HG02885 (cell line): ENCODE data around the gene AFAP1.

Experiments used
- ATAC-seq: cut with Tn5 transposase; IDR thresholded peaks from one replicate; pipeline ENCODE4 v1.9.1; 2021; ENCODE audit warnings: mild to moderate bottlenecking; ENCODE audit not compliant: unreplicated experiment, poor library complexity

Gene AFAP1

GRCh38 chr4:7872264-7872771 is 67.3 kb downstream of the AFAP1 start:
- no peak for ATAC-seq

GRCh38 chr4:7871356-7871755 is 68.3 kb downstream of the AFAP1 start:
- no peak for ATAC-seq

DNA sequence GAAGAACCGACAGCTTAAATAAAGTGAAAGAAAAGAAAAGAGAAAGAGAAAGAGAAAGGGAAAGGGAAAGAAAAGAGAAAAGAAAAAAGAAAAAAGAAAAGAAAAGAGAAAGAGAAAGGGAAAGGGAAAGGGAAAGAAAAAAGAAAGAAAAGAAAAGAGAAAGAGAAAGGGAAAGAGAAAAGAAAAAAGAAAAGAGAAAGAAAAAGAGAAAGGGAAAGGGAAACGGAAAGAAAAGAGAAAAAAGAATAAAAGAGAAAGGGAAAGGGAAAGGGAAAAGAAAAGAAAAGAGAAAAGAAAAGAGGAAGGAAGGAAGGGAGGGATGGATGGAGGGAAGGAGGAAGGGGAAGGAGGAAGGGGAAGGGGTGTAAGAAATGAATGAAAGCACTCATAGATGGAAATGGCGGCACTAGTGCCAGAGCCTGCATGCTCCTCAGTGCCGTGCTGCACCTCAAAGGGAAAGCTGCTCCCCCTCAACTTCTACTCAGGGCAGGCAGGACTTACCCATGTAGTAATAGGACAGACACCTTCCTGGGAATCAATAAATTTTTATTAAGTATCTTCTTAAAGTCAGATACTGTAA is 70.7 kb downstream of the AFAP1 start:
- no peak for ATAC-seq

GRCh38 chr4:7868436-7868775 is 71.3 kb downstream of the AFAP1 start:
- no peak for ATAC-seq

DNA sequence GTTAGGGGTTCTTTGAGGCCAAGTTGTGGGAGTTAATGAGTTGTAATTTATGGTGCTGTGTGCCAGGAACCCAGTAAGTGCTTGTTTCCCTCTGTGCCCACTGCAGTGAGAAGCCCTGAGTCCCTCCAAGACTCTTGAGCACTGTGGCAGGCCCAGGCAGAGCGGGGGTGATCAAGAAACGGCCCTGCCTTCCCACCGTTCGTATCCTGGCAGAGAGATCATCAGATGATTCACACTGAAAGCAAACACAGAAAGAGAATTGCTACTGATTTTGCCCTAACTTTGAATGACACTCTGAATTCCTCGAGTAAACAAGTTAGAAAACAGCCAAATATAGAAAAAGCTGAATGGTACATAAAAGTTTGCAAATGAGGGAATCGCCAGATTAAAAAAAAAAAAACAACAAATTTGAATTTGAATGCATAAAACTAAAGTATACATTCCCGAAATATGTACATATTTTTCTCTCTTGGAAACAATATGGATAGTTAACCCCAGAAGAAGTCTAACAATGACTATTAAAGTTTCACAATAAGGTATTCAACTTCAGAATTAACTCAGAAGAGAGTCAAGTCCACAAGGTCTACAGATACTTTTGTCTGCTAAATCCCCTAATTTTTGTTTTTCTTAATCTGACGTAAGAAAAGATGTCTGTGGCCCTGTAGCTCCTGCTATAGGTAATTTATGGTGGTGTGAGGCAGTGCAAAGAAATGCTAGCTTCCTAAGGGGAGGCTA is 71.8 kb downstream of the AFAP1 start:
- ATAC-seq: no peak

DNA sequence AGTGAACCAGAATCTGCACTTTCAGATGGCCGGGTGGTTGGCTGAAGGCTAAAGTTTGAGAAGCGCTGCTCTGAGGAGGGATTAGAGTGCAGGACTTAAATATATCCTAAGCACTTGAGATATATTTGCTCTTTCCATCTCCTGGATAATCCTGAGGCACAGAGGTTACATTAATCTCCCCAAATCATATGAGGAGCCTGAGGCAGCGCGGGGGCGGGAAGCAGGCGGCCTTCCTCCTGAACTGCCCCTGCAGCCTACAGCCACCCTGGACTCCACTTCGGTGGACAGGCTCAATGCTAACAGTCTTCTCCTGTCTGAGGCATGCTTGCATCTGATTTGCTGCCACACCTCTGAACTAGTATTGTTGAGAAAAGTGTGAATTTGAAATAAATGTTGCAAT is 72.5 kb downstream of the AFAP1 start:
- ATAC-seq: no peak

DNA sequence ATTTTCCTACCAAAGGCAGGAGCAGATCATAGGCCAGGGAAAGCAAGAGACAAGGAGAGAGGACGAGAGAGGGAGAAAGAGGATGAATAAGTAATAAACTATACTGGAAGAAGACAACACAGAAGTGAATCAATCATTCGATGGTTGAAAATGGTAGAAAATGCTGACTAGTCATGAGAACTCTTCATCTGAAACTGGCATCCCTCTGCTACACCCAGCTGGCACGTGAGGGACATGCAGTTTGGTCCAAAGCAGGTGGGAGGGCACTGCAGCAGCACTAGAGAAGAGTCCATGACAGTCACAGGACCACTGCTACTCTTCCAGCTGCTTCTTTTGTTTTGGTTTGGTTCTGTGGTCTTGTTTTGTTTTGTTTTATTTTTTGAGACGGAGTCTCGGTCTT is 74.1 kb downstream of the AFAP1 start:
- no peak for ATAC-seq

GRCh38 chr4:7864685-7865084 is 75.0 kb downstream of the AFAP1 start:
- ATAC-seq: no peak

GRCh38 chr4:7863911-7864681 is 75.6 kb downstream of the AFAP1 start:
- ATAC-seq: no peak

DNA sequence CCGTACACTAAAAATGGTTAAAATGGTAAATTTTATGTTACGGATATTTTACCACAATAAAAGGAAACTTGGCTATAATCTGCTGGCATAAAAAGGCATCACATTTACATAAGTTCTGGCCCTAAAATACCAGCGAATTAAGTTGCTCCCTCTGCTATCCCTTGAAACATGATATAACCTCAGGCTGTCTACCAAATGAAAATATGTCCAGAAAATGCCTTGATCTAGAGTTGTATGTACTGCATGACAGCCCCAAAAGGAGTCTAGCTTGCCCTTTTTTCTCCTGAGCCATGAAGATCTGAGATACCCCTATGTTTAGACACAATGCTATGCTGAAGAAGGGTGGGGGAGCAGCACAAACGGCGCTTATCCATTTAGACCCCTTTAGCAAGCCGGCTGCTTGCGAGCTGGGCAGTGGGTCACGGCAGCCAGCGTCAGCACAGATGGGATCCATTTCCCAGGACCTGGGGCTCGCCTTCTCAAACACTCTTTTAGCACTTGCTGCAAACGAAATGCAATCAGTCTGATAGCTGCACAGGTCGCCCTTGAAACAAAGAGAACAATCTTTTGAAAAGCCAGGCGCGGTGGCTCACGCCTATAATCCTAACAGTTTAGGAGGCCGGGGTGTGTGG is 77.0 kb downstream of the AFAP1 start:
- no peak for ATAC-seq

DNA sequence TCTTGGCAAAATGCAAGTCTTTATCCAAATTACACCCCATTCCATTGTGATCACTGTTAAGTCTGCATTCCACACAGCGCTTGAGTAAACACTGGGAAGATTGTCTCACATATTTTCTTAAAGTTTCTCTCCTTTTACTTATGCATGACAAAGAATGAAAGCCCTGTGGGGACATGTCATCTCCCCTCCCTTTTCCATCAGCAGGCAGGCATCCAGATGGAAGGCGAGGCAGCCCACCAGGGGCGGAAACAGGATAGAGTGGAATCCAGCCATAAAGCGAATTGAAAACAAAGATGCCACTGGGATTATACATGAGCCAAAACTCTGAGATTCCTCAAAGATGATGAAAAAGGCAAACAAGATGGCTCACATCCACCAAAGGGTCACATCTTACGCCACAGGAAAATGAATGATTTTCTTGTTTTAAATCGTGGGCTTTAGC is 78.2 kb downstream of the AFAP1 start:
- ATAC-seq: no peak

DNA sequence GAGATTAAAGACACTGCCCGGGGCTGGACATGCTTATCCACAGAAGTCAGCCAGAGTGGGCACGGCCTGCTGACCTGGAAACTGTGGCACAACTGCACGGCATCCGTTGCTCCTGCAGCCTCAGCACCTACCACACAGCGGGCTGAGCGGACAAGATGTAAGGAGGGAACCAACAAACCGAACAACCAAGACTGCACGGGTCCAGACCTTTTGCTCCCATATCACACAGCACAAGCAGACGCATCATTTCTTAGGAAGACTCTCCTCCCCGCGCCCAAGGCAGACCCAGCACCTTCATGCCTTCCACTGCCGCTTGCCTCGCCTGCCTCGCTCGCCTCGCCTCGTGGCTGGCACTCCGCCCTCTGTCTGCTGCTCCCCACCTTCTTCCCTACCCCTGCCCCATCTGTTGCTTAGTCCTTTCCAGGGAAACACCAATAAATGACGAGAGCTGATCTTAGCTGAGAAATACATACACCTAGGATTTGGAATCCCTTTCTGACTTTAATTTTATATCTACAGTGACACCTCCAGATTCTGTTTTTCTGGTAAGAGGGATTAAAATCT is 79.0 kb downstream of the AFAP1 start:
- ATAC-seq: no peak

GRCh38 chr4:7859326-7859725 is 80.3 kb downstream of the AFAP1 start:
- ATAC-seq: no peak

GRCh38 chr4:7858498-7858897 is 81.2 kb downstream of the AFAP1 start:
- ATAC-seq: no peak

GRCh38 chr4:7857993-7858392 is 81.7 kb downstream of the AFAP1 start:
- ATAC-seq: no peak

- no peak for ATAC-seq
Observed at GRCh38 chr4:7857238-7857701, 82.4 kb downstream of the AFAP1 start.

DNA sequence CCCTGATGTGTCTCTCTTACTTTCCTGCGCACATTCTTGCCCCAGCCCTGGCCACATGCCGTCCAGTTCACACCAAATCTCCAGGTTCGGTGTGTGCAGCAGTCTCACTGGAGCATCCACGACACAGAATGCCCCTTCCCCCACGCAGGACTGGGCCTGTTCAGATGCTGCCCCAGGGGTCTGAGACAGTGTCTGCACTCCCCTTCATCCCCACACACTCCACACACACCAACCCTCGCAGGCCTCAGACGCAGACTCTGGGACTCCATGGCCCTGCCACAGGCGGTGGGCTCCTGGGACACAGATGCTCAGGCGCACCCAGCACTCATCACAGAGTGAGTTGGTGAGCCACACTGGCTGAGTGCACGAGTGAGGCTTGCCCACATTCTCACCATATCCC is 83.9 kb downstream of the AFAP1 start:
- no peak for ATAC-seq

DNA sequence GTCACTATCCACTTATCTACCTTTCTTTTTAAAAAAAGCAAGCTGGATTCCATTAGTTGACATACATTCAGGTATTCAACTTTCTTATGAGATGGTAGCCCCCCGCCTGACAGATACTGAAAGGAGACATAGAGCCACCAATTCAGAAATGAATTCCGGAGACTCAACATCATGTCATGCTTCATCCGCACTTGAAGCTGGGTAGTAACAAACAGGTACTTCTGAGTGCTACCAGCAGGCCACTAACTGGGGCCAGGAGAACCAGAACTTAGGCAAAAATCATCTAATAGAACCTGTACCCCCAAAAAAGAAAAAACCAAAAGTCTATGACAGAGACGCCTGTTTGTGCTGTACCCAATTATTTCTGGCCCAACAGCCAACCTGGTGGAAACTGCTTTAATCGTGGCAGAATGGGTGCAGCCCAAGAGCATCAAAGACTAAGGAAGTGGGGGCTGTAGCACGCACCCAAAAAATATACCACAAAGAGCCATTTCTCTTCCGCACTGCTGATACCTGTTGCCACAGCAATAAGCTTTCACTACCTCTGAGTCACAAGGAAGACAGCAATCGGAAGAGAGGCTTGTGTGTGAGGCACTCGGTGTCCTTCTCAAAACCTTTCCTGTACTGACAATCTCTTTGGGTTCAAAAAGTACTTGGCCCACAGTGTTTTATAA is 84.8 kb downstream of the AFAP1 start:
- ATAC-seq: no peak

DNA sequence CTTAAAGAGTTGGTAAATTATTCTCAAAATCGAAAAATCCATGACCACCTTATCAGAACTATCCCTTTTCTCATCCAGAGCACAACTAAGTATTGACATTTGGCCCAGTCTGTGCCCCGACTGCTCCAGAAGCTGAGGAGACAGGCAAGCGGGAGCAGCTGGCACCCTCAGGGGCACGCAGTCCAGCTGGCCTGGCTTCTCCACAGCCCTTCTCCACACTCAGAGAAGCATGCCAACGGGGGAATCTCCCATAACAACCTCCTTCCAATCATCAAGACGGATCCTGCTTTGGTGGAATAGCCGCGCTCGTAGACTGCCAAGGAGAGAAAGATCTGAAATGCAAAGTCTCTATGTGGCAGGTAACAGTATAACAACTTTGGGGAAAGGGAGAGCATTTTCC is 85.4 kb downstream of the AFAP1 start:
- ATAC-seq: no peak

- no peak for ATAC-seq
Observed at GRCh38 chr4:7853271-7853670, 86.4 kb downstream of the AFAP1 start.
